Activated effector memory CD4-positive, alpha-beta T cell treated with anti-CD3 and anti-CD28 coated beads, Interleukin-2, amount 50 U/mL, for 16 hours (primary cell): ENCODE results near the gene CYP2A7.
"Not testable (repeated sequence)": the region's sequence is repeated elsewhere in the genome, so short reads cannot be mapped to it uniquely, and the experiment has no call there.

Source experiments
- DNase-seq: peaks from one replicate; pipeline ENCODE4 v3.0.0-alpha.2; 2020

Gene CYP2A7

DNA sequence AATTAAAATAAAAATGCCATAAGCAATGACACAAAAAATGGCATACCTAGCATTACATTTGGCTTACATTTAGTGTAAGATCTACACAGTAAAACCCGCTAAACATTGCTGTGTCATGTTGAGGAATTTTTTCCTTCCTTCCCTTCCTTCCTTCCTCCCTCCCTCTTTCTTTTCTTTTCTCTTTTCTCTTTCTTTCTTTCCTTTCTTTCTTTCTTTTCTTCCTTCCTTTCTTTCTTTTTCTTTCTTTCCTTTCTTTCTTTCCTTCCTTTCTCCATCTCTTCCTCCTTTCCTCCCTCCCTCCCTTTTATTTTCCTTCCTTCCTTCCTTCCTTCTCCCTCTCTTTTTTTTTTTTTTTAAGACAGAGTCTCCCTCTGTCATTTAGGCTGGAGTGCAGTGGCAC, 43.6 kb downstream of the CYP2A7 start:
- DNase-seq, result not testable (repeated sequence)

- no peak for DNase-seq
Observed at GRCh38 chr19:40836754-40837429, 45.1 kb downstream of the CYP2A7 start.

- DNase-seq, result not testable (repeated sequence)
Observed at GRCh38 chr19:40833728-40834533, 48.1 kb downstream of the CYP2A7 start.

DNA sequence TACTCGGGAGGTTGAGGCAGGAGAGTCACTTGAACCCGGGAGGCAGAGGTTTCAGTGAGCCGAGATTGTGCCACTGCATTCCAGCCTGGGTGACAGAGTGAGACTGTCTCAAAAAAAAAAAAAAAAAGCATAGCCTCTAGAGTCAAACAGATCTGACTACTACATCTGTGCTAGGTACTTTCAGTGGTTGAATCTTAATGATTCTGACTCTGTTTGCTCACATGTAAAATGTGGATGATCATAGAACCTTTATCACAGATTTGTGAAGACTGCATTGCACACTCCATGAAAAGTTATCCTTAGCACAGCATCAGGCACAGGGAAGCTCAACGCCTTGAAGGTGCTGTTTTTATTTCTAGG, 49.6 kb downstream of the CYP2A7 start:
- not testable (repeated sequence) for DNase-seq

GRCh38 chr19:40831502-40832430, 50.3 kb downstream of the CYP2A7 start:
- DNase-seq, result no peak

- DNase-seq, result not testable (repeated sequence)
Observed at GRCh38 chr19:40830741-40831140, 51.3 kb downstream of the CYP2A7 start.

DNA sequence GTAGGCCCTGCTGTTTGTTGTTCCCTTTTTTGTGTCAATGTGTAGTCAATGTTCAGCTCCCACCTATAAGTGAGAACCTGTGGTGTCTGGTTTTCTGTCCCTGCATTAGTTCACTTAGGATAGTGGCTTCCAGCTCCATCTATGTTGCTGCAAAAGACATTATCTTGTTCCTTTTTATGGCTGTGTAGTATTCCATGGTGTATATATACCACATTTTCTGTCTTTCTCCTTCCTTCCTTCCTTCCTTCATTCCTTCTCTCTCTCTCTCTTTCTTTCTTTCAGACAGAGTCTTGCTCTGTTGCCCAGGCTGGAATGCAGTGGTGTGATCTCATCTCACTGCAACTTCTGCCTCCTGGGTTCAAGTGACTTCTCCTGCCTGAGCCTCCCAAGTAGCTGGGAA, 52.8 kb downstream of the CYP2A7 start:
- no peak for DNase-seq

DNA sequence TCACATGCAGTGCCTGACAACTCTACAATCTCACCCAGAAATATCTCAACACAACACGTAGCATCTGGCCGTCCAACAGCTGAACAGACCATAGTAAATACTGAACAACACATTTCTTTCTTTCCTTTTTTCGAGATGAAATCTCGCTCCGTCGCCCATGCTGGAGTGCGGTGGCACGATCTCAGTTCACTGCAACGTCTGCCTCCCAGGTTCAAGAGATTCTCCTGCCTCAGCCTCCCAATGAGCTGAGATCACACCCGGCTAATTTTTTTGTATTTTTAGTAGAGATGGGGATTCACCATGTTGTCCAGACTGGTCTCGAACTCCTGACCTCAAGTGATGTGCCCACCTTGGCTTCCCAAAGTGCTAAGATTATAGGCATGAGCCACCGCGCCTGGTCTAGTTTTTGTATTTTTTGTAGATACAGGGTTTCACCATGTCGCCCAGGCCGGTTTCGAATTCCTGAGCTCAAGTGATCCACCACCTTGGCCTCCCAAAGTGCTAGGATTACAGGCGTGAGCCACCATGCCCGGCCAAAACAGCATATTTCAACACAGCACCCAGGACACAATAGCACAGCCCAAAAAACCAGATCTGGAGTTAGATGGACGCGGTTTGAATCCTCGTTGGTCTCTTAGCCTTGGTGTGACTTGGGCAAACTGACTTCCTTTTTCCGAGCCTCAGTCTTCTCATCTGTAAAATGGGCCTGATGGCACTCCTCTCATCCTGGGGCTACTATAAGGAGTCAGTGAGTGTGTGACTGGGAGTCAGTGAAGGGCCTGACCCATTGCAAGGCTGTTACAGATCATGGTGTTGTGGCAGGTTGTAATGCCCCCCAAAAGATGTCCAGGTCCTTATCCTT, 54.4 kb downstream of the CYP2A7 start:
- no peak for DNase-seq

GRCh38 chr19:40826699-40827385, 55.2 kb downstream of the CYP2A7 start:
- peak; percentile 78 for DNase-seq

GRCh38 chr19:40826312-40826698, 55.7 kb downstream of the CYP2A7 start:
- not testable (repeated sequence) for DNase-seq

- DNase-seq, result not testable (repeated sequence)
Observed at GRCh38 chr19:40825460-40826095, 56.5 kb downstream of the CYP2A7 start.
